GM12892 (cell line): ENCODE measurements around the gene RALGPS1.
A peak's percentile ranks its signal among the peaks of the same experiment; 100 is the strongest.

ENCODE experiments used
- DNase-seq: peaks from one replicate; pipeline ENCODE4 v3.0.0; 2011; ENCODE audit not compliant: insufficient read length
- FAIRE-seq: peaks from 2 replicates; lab custom pipeline; 2011; peaks lifted over from hg19 to GRCh38; lab: Jason Lieb, UNC
- POLR2A ChIP-seq: IDR thresholded peaks from 2 replicates; pipeline ENCODE4 v1.6.1; 2011; ENCODE audit warnings: low read depth, low read length, control low read depth
- POLR2AphosphoS5 ChIP-seq: IDR thresholded peaks from 2 replicates; pipeline ENCODE4 v1.6.1; 2011; ENCODE audit warnings: low read depth, low read length, control low read depth
- TAF1 ChIP-seq: IDR thresholded peaks from 2 replicates; pipeline ENCODE4 v1.6.1; 2011; ENCODE audit warnings: low read depth, mild to moderate bottlenecking, control low read depth, low read length, borderline replicate concordance

The RALGPS1 gene

GRCh38 chr9:127181595-127182190 is 267.1 kb downstream of the RALGPS1 start:
- DNase-seq, result no peak
- TF ChIP-seq POLR2A, result no peak
- no peak for TF ChIP-seq POLR2AphosphoS5
- TF ChIP-seq TAF1, result no peak
- FAIRE-seq, result no peak

DNA sequence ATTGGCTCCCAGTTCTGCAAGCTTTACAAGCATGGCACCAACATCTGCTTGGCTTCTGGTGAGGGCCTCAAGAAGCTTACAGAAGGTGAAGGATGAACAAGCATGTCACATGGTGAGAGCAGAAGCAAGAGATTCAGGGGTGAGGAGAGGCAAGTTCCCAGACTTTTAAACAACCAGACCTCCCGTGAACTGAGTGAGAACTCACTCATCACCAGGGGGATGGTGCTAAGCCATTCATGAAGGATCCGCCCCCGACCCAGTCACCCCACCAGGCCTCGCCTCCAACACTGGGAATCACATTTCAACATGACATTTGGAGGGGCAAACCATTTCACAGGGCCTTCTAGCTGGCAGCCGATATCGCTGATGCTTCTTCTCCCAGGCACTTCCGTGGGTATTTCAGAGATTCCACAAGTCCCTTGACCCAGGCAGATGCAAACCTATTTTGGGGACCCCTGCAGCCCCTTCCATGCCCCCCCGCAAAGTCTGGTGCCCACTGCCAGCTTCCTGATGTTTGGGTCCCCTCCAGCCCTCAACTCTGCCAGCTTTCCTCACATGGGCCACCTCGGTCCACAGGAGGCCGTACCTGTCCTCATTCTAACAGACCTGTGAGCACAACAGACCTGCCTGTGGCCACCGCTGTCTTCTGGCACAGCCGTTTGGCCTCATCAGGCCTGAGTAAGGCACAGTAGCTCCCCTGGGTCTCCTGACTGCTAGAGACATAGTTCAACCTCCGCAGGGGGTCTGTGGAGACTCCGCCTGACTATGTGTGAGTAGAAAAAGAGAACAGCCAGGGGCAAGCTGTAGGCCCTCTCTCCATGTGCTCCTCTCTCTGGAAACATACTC is 268.5 kb downstream of the RALGPS1 start:
- TF ChIP-seq POLR2AphosphoS5, result no peak
- FAIRE-seq (no peak), DNase-seq (no peak)

DNA sequence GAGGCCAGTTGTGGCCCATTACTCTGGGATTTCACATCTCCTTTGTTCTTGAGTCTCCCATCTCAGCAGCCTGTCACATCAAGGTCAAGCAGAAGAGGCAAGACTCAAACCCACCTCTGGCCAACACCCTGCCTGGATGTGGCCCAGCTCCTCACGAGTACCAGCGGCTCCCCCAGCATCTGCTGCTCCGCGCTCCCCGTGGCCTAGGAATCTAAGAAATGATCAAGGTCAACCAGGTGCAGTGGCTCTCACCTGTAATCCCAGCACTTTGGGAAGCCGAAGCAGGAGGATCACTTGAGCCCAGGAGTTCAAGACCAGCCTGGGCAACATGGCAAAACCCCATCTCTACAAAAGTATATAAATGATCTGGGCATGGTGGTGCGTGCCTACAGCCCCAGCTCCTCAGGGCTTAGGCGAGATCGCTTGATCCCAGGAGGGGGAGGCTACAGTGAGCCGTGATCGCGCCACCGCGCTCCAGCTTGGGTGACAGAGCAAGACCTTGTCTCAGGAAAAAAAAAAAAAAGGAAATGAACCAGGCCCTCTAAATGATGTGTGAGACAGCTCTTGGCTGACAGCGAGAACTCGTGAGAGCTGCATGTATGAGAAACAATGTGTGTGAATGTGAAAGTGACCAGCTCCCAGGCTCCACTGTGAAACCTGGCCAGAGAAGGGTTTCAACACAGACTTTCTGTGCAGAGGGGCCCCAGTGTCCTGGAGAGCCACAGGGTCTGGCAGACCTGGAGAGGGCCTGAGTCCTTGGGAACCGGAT is 269.4 kb downstream of the RALGPS1 start:
- peak; percentile 47 for DNase-seq
- no peak for FAIRE-seq

DNA sequence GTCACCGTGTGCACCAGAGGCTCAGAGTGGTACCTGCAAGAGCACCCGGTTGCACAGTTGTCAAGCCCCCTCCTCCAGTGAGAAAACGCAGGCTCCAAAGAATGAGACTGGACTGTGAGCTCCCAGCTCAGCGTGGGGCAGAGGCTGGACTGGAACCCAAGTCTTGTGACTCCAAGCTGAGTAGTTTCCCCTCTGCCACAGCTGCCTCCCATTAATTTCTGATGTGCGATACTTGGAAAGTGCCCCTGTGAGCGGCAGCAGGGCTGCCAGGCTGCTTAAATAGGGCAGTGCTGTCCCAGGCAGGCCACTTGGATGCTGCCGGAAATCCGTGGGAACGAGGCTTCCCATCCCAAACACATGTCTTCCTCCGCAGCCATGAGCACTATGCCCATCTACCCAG is 270.1 kb downstream of the RALGPS1 start:
- no peak for TF ChIP-seq TAF1
- TF ChIP-seq POLR2A, result no peak
- TF ChIP-seq POLR2AphosphoS5, result no peak
- no peak for FAIRE-seq
- no peak for DNase-seq

More for the DNA sequence above, 269.4 kb downstream of the RALGPS1 start:
- TF ChIP-seq POLR2A (no peak), TAF1 (no peak), POLR2AphosphoS5 (no peak)

GRCh38 chr9:127185181-127185580 is 270.6 kb downstream of the RALGPS1 start:
- DNase-seq, result no peak
- TF ChIP-seq POLR2A, result no peak
- no peak for FAIRE-seq

DNA sequence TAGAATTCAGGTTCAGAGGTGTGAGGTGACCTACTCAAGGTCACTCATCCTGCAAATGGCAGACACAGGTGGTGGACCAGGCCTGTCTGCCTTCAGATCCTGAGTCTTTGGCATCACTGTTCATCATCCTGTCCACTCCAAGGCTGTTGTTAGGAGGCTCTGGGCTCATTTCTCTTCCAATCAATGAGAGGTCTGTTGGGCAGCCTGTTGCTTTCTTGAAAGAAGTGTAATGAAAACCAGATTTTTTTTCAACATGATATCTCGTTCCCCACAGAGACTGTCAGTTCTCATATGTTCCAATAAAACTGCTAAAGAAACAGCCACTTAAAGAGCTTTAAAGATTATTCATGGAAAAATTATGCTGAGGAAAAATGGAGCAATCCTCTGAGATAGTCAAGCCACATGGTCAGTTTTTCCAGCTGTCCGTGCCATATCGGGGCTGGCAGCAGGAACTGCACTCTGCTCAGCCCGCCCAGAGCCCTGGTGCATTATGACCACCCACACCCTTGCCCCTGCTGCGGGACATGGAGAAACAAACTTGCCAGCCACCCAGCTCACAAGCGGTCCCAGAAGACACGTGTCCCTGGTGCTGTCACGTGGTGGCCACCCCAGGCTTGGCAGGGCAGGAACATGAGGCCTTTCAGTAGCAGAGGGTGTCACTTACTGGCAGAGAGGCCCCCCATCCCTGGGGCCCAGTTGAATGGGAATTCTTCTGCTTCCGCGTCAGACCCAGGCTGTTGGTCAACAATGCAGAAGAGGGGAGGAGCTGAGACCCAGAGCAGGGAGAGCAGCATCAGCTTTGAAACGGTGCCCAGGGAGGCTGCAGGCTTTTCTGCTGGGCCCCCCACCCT is 271.6 kb downstream of the RALGPS1 start:
- no peak for TF ChIP-seq POLR2A
- no peak for TF ChIP-seq TAF1
- TF ChIP-seq POLR2AphosphoS5, result no peak
- no peak for DNase-seq
- no peak for FAIRE-seq

DNA sequence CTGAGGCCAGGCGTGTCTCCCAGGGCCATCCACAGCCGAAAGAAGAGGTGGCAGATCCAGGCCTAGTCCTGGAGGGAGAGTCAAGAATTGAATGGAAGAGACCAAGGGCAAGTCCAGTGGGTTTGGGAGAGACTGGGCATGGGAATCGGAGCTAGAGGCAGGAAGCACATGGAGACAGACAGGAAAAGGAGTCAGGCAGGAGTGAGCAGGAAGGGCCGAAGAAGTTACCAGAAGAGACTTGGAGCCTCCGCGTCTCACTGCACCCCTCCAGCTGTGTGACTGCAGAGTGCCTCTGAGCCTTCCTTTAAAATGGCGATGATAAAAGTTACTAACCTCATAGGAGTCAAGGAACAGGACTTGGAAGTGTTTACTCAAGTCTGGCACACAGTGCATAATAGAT is 272.2 kb downstream of the RALGPS1 start:
- no peak for FAIRE-seq
- no peak for TF ChIP-seq TAF1
- TF ChIP-seq POLR2AphosphoS5, result no peak
- TF ChIP-seq POLR2A, result no peak
- DNase-seq, result no peak

DNA sequence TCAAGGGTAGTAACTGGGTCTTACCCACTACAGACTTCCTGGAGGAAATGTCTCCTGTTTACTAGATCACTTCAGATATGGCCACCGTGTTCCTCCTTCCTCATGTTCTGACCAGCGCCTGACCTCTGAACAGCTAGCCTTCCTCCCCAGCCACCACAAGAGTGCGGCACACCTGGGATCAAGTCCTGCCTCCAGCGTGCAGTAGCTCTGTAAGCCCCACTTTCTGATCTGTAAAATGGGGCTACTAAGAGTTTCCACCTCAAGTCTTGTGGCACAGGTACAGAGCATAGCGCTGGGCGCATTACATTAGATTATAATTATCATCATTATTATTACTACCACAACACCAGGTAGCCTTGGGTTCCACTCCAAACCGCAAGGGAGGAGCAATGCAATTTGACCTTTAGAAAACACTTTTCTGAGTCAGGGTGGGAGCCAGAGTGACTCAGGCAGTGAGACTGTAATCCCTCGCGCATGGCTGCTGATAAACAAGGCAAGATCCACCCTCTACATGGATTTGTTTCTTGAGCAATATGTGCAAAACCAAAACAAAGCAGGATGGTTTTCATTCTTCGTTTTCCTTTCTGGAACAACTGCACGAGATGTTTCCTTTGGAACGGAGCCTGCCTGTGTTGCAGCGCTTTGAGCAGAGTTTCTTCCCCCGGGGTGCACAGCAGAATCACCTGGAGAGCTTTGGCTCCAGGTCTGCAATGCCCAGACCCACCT is 272.8 kb downstream of the RALGPS1 start:
- no peak for TF ChIP-seq POLR2A
- TF ChIP-seq TAF1, result no peak
- TF ChIP-seq POLR2AphosphoS5, result no peak
- FAIRE-seq (no peak), DNase-seq (no peak)

DNA sequence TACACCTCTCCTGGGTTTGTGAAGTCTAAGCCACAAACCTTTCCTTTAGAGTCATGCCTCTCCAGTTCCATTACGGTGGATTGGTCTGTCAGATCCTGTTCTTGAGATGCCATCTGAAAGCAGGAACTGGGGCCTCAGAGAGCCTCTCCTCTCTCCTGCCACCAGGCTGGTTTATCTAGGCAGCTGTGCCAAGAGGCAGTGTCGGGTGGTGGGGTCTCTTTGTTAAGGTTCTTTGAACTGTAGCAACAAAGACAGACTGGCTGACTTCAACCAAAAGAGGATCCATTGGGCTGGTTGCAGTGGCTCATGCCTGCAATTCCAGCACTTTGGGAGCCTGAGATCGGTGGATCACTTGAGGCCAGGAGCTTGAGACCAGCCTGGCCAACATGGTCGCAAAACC is 273.8 kb downstream of the RALGPS1 start:
- FAIRE-seq, result no peak
- DNase-seq, result no peak
- TF ChIP-seq POLR2A, result no peak
- TF ChIP-seq TAF1, result no peak
- TF ChIP-seq POLR2AphosphoS5, result no peak

GRCh38 chr9:127189628-127190027 is 275.0 kb downstream of the RALGPS1 start:
- TF ChIP-seq POLR2AphosphoS5 (no peak), TAF1 (no peak), POLR2A (no peak)
- FAIRE-seq (no peak), DNase-seq (no peak)
